Neural crest cell (in vitro differentiated cells): Measurements from ENCODE around the gene ABHD17C. TPM values are rescaled to one million over a fixed set of nuclear protein-coding genes. Genes with fewer than 3 reads are reported as not detected.

Source experiments
- DNase-seq: peaks from one replicate; pipeline ENCODE4 v3.0.0; 2021; ENCODE audit warnings: low read depth, mixed read lengths, low spot score
- H3K27ac Mint-ChIP-seq: one replicate; pipeline ENCODE4 v1.8.0; 2021; ENCODE audit warnings: mild to moderate bottlenecking, mixed read lengths; ENCODE audit not compliant: unreplicated experiment
- H3K27me3 Mint-ChIP-seq: 2 replicates; pipeline ENCODE4 v1.8.0; 2021; ENCODE audit warnings: low read depth, mild to moderate bottlenecking, mixed read lengths
- H3K36me3 Mint-ChIP-seq: 2 replicates; pipeline ENCODE4 v1.8.0; 2021; ENCODE audit warnings: low read depth, mild to moderate bottlenecking, mixed read lengths
- H3K4me1 Mint-ChIP-seq: 2 replicates; pipeline ENCODE4 v1.8.0; 2021; ENCODE audit warnings: mixed read lengths
- H3K4me3 Mint-ChIP-seq: one replicate; pipeline ENCODE4 v1.8.0; 2021; ENCODE audit warnings: mild to moderate bottlenecking, mixed read lengths
- H3K9me3 Mint-ChIP-seq: 2 replicates; pipeline ENCODE4 v1.8.0; 2021; ENCODE audit warnings: mixed read lengths
- total RNA-seq: library from RNA; stranded (reverse); gene quantifications from 2 replicates; pipeline ENCODE4 v1.2.1, GENCODE V29; 2021
- TF ChIP-seq, protein P1 (sequence below): fragments of 200-600 bp; sonication (generic); conservative IDR thresholded peaks from 2 replicates; pipeline ENCODE4 v1.5.0; 2021; ENCODE audit warnings: antibody characterized with exemption, mild to moderate bottlenecking

ABHD17C gene
- total RNA-seq, 1 donor from 2014 or later = 26.5 TPM

DNA sequence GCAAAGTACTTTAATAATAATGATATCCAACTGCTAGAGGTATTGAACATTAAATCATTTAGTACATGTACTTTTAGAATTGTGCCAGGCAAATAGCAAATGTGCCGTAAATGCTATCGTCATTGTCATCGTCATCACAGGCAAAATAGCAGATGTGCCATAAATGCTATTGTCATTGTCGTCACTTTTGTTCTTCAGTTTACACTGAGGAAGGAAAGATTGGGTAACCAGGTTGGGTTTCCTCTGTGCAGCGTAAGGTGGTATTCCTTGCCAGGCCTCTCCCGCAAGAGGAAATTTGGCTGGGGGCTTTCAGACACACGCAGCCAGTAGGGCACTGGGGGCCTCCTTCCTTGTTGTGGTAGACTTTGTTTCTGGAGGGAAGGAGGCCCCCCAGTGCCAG lies 26.4 kb downstream of the ABHD17C start:
- H3K9me3 Mint-ChIP-seq = no peaks in the 10 kb centered on the region
- H3K4me1 Mint-ChIP-seq = peaks cover 21% of the 10 kb centered on the region
- peaks cover 9% of the 10 kb centered on the region for H3K36me3 Mint-ChIP-seq
- DNase-seq = no peak
- H3K4me3 Mint-ChIP-seq = no peak overlapping the region
- H3K27ac Mint-ChIP-seq = no peak overlapping the region
- H3K27me3 Mint-ChIP-seq = no peaks in the 10 kb centered on the region
- TF ChIP-seq, protein P1, sequence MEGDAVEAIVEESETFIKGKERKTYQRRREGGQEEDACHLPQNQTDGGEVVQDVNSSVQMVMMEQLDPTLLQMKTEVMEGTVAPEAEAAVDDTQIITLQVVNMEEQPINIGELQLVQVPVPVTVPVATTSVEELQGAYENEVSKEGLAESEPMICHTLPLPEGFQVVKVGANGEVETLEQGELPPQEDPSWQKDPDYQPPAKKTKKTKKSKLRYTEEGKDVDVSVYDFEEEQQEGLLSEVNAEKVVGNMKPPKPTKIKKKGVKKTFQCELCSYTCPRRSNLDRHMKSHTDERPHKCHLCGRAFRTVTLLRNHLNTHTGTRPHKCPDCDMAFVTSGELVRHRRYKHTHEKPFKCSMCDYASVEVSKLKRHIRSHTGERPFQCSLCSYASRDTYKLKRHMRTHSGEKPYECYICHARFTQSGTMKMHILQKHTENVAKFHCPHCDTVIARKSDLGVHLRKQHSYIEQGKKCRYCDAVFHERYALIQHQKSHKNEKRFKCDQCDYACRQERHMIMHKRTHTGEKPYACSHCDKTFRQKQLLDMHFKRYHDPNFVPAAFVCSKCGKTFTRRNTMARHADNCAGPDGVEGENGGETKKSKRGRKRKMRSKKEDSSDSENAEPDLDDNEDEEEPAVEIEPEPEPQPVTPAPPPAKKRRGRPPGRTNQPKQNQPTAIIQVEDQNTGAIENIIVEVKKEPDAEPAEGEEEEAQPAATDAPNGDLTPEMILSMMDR = no peak

DNA sequence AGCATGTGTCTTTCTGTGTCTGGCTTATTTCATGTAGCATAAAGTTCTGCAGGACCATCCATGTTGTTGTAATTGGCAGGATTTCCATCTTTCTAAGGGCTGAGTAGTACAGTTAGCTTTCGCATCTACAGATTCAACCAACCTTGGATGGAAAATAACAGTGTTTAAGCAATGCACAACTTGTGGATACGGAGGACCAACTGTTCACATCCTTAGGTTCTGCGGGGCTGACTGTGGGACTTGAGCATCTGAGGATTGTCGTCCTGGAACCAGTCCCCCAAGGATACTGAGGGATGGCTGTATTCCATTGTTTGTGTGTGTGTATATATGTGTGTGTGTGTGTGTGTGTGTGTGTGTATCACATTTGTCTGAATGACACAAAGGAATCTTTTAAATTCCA lies 27.7 kb downstream of the ABHD17C start:
- Mint-ChIP-seq H3K27me3 (no peaks in the 10 kb centered on the region), H3K4me3 (no peak overlapping the region), H3K9me3 (no peaks in the 10 kb centered on the region), H3K4me1 (peaks cover 28% of the 10 kb centered on the region), H3K27ac (no peak overlapping the region), H3K36me3 (peaks cover 12% of the 10 kb centered on the region)
- DNase-seq = no peak
- TF ChIP-seq, protein P1 = no peak

DNA sequence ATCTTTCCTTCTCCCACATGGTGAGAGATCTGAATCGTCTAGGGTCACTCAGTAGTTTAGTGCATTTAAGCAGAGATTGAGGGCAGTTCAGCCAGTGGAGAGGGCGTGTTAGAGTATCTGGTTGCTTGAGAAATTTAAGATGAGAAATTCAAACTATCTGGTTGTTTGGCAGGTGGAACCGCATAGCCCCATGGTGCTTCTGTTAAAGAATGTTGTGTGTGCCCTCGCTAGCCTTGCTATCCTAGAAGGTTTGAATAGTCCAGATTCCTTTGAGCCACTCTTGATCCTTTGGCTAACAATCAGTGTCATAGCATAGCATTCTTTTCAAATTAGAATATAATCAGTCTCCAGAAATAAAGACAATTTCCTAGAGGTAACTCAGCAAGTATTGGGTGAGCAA lies 32.1 kb downstream of the ABHD17C start:
- H3K9me3 Mint-ChIP-seq = no peaks in the 10 kb centered on the region
- peak overlapping the region; percentile 76 for H3K27ac Mint-ChIP-seq
- no peaks in the 10 kb centered on the region for H3K27me3 Mint-ChIP-seq
- TF ChIP-seq, protein P1 = no peak
- no peak overlapping the region for H3K4me3 Mint-ChIP-seq
- peaks cover 12% of the 10 kb centered on the region for H3K36me3 Mint-ChIP-seq
- H3K4me1 Mint-ChIP-seq = peaks cover 36% of the 10 kb centered on the region
- DNase-seq = no peak

DNA sequence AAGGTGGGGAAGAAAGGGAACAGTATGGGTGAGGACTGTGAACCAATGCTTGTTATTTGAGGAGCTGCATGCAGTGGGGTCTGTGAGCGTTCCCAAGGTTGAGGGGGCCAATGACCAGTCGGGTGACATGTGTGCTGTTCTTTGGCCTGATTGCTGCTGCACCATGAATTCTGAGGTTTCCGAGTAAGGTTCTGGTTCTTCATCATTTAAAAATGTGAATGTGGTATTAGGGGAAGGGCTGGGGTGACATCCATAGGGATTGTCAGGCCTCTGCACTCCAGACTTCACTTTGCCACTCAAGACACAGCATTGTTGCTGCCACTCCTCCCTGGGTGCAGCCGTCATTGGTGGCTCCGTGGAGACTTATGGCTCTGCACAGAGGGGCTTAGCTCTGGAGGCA lies 32.5 kb downstream of the ABHD17C start:
- Mint-ChIP-seq H3K36me3 (peaks cover 12% of the 10 kb centered on the region), H3K27ac (peak overlapping the region; percentile 76), H3K9me3 (no peaks in the 10 kb centered on the region), H3K4me1 (peaks cover 34% of the 10 kb centered on the region), H3K27me3 (no peaks in the 10 kb centered on the region), H3K4me3 (no peak overlapping the region)
- no peak for DNase-seq
- TF ChIP-seq, protein P1 = no peak

DNA sequence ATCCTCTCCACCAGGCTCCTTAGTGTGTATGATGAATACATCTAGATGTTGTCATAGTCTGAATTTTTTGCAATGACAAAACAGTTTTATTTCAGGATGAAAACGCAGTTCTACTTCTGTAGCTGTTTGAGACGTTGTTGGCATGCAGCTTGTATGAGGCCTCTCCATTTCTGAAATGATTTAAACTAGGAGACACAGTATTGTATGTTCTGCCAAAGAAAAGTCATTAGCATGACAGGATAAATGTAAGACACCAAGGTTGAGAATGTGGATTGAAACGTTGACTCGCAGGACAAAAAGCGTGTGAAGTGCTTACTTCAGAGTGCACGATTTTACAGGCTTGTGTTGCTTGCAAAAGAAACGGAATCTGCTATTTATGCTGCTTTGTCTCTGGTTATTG lies 35.3 kb downstream of the ABHD17C start:
- Mint-ChIP-seq H3K36me3 (peaks cover 6% of the 10 kb centered on the region), H3K9me3 (no peaks in the 10 kb centered on the region), H3K4me1 (peaks cover 26% of the 10 kb centered on the region), H3K27me3 (no peaks in the 10 kb centered on the region), H3K4me3 (no peak overlapping the region), H3K27ac (no peak overlapping the region)
- no peak for DNase-seq
- TF ChIP-seq, protein P1 = no peak

DNA sequence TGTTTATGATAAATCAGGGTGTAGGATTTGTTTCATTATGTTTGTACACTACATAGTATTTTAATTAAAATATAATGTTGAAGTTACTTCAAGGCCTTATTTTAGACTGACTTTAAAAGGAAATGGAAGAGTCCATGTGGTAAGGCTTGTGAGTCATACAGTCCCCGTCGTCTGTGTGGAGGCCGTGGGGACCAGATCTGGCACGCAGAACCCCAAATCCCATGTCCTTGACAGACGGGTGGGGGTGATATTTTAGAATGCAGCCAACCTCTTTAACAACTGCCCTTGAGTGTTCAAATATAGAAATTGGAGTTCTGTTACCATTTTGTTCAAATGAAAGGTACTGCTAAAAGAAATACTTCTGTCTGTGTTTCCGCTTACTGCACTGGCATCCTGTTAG lies 35.8 kb downstream of the ABHD17C start:
- Mint-ChIP-seq H3K27me3 (no peaks in the 10 kb centered on the region), H3K27ac (no peak overlapping the region), H3K9me3 (no peaks in the 10 kb centered on the region), H3K4me1 (peaks cover 30% of the 10 kb centered on the region), H3K36me3 (peaks cover 6% of the 10 kb centered on the region), H3K4me3 (no peak overlapping the region)
- DNase-seq = no peak
- TF ChIP-seq, protein P1 = no peak
